ENCODE results near the gene AGXT2.
"Not testable (repeated sequence)": the region's sequence is repeated elsewhere in the genome, so short reads cannot be mapped to it uniquely, and the experiment has no call there.

The AGXT2 gene

GRCh38 chr5:34991486-34992238, 56.1 kb downstream of the AGXT2 start:
- Mint-ChIP-seq H3K27ac (no peak overlapping the region), H3K4me3 (no peak overlapping the region), H3K36me3 (ENCODE audit: low read depth) (no peaks in the 10 kb centered on the region), H3K9me3 (peaks cover 11% of the 10 kb centered on the region), H3K4me1 (ENCODE audit: low read depth) (no peaks in the 10 kb centered on the region), H3K27me3 (peaks cover 68% of the 10 kb centered on the region)
- DNase-seq: no peak

GRCh38 chr5:34986965-34987364, 60.8 kb downstream of the AGXT2 start:
- H3K4me3 Mint-ChIP-seq: no peak overlapping the region
- H3K9me3 Mint-ChIP-seq: peaks cover 22% of the 10 kb centered on the region
- H3K27ac Mint-ChIP-seq: no peak overlapping the region
- no peaks in the 10 kb centered on the region for H3K4me1 Mint-ChIP-seq (ENCODE audit: low read depth)
- no peaks in the 10 kb centered on the region for H3K36me3 Mint-ChIP-seq (ENCODE audit: low read depth)
- peaks cover 40% of the 10 kb centered on the region for H3K27me3 Mint-ChIP-seq
- no peak for DNase-seq

- Mint-ChIP-seq H3K36me3 (ENCODE audit: low read depth) (no peaks in the 10 kb centered on the region), H3K4me3 (no peak overlapping the region), H3K9me3 (peaks cover 27% of the 10 kb centered on the region), H3K27ac (no peak overlapping the region), H3K4me1 (ENCODE audit: low read depth) (no peaks in the 10 kb centered on the region), H3K27me3 (peaks cover 14% of the 10 kb centered on the region)
- no peak for DNase-seq
These were observed 64.9 kb downstream of the AGXT2 start for GRCh38 chr5:34982823-34983222.

GRCh38 chr5:34978681-34979080, 69.1 kb downstream of the AGXT2 start:
- H3K36me3 Mint-ChIP-seq (ENCODE audit: low read depth): no peaks in the 10 kb centered on the region
- H3K27me3 Mint-ChIP-seq: peaks cover 10% of the 10 kb centered on the region
- no peak for DNase-seq
- no peaks in the 10 kb centered on the region for H3K4me1 Mint-ChIP-seq (ENCODE audit: low read depth)
- no peak overlapping the region for H3K27ac Mint-ChIP-seq
- peaks cover 8% of the 10 kb centered on the region for H3K9me3 Mint-ChIP-seq
- no peak overlapping the region for H3K4me3 Mint-ChIP-seq

GRCh38 chr5:34977934-34978613, 69.7 kb downstream of the AGXT2 start:
- no peak overlapping the region for H3K4me3 Mint-ChIP-seq
- DNase-seq: no peak
- H3K4me1 Mint-ChIP-seq (ENCODE audit: low read depth): no peaks in the 10 kb centered on the region
- H3K27me3 Mint-ChIP-seq: peaks cover 10% of the 10 kb centered on the region
- H3K36me3 Mint-ChIP-seq (ENCODE audit: low read depth): no peaks in the 10 kb centered on the region
- no peak overlapping the region for H3K27ac Mint-ChIP-seq
- peaks cover 8% of the 10 kb centered on the region for H3K9me3 Mint-ChIP-seq

GRCh38 chr5:34976347-34976746, 71.4 kb downstream of the AGXT2 start:
- Mint-ChIP-seq H3K27me3 (peaks cover 10% of the 10 kb centered on the region), H3K36me3 (ENCODE audit: low read depth) (no peaks in the 10 kb centered on the region), H3K4me1 (ENCODE audit: low read depth) (no peaks in the 10 kb centered on the region), H3K9me3 (peaks cover 2% of the 10 kb centered on the region), H3K4me3 (no peak overlapping the region), H3K27ac (no peak overlapping the region)
- no peak for DNase-seq

GRCh38 chr5:34971655-34972054, 76.1 kb downstream of the AGXT2 start:
- not testable (repeated sequence) for H3K27me3 Mint-ChIP-seq; H3K4me3 Mint-ChIP-seq; H3K27ac Mint-ChIP-seq; DNase-seq; H3K4me1 Mint-ChIP-seq (ENCODE audit: low read depth); H3K9me3 Mint-ChIP-seq
- peaks cover 11% of the 10 kb centered on the region for H3K36me3 Mint-ChIP-seq (ENCODE audit: low read depth)

- Mint-ChIP-seq H3K36me3 (ENCODE audit: low read depth) (peaks cover 22% of the 10 kb centered on the region), H3K9me3 (peaks cover 6% of the 10 kb centered on the region), H3K4me1 (ENCODE audit: low read depth) (no peaks in the 10 kb centered on the region), H3K27me3 (no peaks in the 10 kb centered on the region), H3K4me3 (no peak overlapping the region), H3K27ac (no peak overlapping the region)
- no peak for DNase-seq
These were observed 77.2 kb downstream of the AGXT2 start for GRCh38 chr5:34970552-34970951.

GRCh38 chr5:34968258-34968657, 79.5 kb downstream of the AGXT2 start:
- no peak overlapping the region for H3K4me3 Mint-ChIP-seq
- no peaks in the 10 kb centered on the region for H3K4me1 Mint-ChIP-seq (ENCODE audit: low read depth)
- no peak overlapping the region for H3K27ac Mint-ChIP-seq

GRCh38 chr5:34967540-34967939, 80.2 kb downstream of the AGXT2 start:
- Mint-ChIP-seq H3K27ac (no peak overlapping the region), H3K4me1 (ENCODE audit: low read depth) (peaks cover 2% of the 10 kb centered on the region), H3K4me3 (no peak overlapping the region), H3K36me3 (ENCODE audit: low read depth) (peaks cover 27% of the 10 kb centered on the region), H3K27me3 (no peaks in the 10 kb centered on the region), H3K9me3 (peaks cover 6% of the 10 kb centered on the region)
- no peak for DNase-seq

More at GRCh38 chr5:34968258-34968657, 79.5 kb downstream of the AGXT2 start:
- Mint-ChIP-seq H3K36me3 (ENCODE audit: low read depth) (peaks cover 27% of the 10 kb centered on the region), H3K9me3 (peaks cover 6% of the 10 kb centered on the region), H3K27me3 (no peaks in the 10 kb centered on the region)
- no peak for DNase-seq

GRCh38 chr5:34959323-34959722, 88.4 kb downstream of the AGXT2 start:
- H3K27ac Mint-ChIP-seq: peak overlapping the region; percentile 80
- DNase-seq: no peak
- no peaks in the 10 kb centered on the region for H3K27me3 Mint-ChIP-seq
- peaks cover 20% of the 10 kb centered on the region for H3K4me1 Mint-ChIP-seq (ENCODE audit: low read depth)
- H3K36me3 Mint-ChIP-seq (ENCODE audit: low read depth): peaks cover 38% of the 10 kb centered on the region
- H3K4me3 Mint-ChIP-seq: no peak overlapping the region
- no peaks in the 10 kb centered on the region for H3K9me3 Mint-ChIP-seq

- H3K4me3 Mint-ChIP-seq: no peak overlapping the region
- peaks cover 18% of the 10 kb centered on the region for H3K4me1 Mint-ChIP-seq (ENCODE audit: low read depth)
- H3K27me3 Mint-ChIP-seq: no peaks in the 10 kb centered on the region
- no peaks in the 10 kb centered on the region for H3K9me3 Mint-ChIP-seq
- H3K36me3 Mint-ChIP-seq (ENCODE audit: low read depth): peaks cover 51% of the 10 kb centered on the region
- H3K27ac Mint-ChIP-seq: no peak overlapping the region
- no peak for DNase-seq
These were observed 89.7 kb downstream of the AGXT2 start for GRCh38 chr5:34957857-34958690.

- Mint-ChIP-seq H3K9me3 (no peaks in the 10 kb centered on the region), H3K36me3 (ENCODE audit: low read depth) (peaks cover 58% of the 10 kb centered on the region), H3K27me3 (no peaks in the 10 kb centered on the region), H3K4me1 (ENCODE audit: low read depth) (peaks cover 18% of the 10 kb centered on the region), H3K27ac (no peak overlapping the region), H3K4me3 (no peak overlapping the region)
- DNase-seq: no peak
These were observed 90.4 kb downstream of the AGXT2 start for GRCh38 chr5:34957321-34957720.

Measured in activated T-cell treated with anti-CD3 and anti-CD28 coated beads, Interleukin-2, amount 50 U/mL, for 24 hours (primary cell).